HL-60/S4 treated with retinoic acid at 250 ng/mL for 4 days and 3 days (cell line): ENCODE data around the gene NME2.

ENCODE experiments used
- in situ Hi-C: fragments of 300-500 bp; cut with MboI; formaldehyde crosslinking; loops from 2 replicates; pipeline ENCODE4 v1.7.0; 2022; ENCODE audit warnings: low sequenced_read_pairs

The NME2 gene

DNA sequence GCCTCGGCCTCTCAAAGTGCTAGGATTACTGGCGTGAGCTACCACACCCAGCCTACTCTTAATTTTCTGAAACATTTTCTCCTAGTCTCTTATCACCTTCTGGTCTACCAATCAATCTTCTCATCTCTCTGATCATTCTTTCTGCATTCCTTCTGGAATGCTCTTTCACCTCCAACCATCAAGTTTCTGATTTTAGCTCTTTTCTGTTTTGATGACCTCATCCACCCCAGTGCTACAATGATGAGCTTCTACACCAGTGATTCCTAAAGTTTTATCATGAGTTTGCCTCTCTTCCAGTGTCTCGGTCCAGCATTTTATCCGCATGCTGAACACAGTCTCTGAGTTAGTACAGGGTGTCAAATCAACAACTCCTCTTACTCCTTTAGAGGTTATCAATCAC, 31.5 kb downstream of the NME2 start:
- in situ Hi-C loops: no loop called here

DNA sequence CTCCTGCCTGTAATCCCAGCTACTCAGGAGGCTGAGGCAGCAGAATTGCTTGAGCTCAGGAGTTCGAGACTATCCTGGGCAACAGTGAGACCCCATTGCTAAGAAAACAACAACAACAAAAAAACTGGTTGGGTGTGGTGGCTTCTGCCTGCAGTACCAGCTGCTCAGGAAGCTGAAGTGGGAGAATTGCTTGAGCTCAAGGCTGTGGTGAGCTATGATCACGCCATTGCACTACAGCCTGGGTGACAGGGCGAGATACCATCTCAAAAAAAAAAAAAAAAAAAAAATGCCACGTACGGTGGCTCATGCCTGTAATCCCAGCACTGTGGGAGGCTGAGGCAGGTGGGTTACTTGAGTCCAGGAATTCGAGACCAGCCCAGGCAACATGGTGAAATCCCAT, 34.1 kb downstream of the NME2 start:
- in situ Hi-C loops: no loop called here

DNA sequence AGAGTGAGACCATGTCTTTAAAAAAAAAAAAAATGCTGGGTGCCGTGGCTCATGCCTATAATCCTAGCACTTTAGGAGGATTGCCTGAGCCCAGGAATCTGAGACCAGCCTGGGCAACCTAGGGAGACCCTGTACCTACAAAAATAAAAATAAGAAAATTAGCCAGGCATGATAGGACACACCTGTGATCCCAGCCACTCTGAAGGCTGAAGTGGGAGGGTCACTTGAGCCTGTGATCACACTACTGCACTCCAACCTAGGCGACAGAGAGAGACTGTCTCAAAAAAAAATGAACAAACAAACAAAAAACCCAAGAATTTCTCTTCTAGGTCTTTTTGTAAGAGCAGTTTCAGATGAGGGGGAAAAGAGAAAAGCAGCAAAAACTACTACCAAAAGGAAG, 34.6 kb downstream of the NME2 start:
- in situ Hi-C loops: no loop called here

DNA sequence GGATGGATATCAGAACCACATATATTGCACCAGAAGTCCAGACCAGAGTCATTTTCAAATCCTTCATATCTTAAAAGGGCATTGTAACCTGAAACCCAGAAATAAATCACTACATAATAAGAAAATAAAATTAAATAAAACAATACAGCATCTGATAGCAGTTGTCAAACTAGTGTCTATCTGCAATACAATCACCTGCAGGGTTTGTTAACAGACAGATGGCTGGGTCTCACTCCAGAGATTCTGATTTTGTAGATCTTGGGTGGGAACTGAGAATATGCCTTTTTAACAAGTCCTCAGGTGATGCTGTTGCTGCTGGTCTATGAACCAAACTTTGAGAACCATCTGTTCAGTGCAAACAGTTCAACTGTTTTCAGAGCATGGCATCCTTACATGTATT, 37.6 kb downstream of the NME2 start:
- in situ Hi-C loops: no loop called here

DNA sequence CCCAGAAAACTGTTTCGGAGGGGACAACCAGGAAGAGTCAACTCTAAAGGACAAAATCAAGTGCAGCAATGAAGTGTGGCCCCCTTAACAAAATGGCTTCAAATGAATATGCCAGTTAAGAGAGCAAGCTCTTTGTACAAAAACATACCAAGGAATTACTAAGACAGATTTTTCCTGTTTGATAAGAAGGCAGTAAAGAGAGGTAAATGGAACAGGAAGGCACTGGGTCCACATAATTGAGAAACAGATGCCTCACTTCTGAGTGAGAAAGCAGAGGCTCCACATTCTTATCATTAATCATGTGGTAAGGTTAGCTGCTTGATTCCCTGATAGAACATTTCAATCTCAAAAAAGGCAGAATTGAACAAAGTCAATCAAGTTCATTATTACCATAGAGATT, 48.7 kb downstream of the NME2 start:
- in situ Hi-C loops: no loop called here

DNA sequence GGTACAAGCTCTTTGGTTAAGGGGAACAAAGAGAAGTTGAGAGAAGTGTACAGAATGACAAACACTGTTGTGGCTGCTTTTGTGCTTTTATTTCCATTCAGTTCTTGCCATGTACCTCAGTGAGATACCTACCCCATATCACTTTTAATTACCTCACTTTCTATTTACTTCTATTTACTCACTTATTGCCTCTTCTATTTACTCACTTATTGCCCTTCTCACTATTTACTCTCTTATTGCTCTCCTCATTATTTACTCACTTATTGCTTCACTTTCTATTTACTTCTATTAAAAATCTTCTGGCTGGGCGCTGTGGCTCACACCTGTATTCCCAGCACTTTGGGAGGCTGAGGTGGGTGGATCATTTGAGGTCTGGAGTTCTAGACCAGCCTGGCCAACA, 51.7 kb downstream of the NME2 start:
- in situ Hi-C loops: no loop called here

DNA sequence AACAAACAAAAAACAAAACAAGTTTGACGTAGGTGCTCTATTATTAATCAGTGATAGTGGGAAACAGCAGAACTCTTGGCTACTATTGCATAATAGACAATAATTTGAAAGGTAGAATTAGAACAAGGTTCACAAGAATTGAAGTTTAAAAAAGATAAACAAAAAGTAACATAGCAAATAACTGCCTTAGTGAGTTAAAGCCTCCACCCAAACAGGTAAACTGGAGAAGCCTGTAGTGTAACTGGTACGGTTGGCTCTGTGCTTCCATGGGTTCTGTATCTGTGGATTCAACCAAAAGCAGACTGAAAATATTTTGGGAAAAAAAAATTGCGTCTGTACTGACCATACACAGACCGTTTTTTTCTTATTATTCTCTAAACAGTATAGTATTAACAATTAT, 55.1 kb downstream of the NME2 start:
- in situ Hi-C loops: no loop called here
